HL-60 (cell line): ENCODE results near the gene SASH1.

Experiments
- CTCF ChIP-seq: IDR thresholded peaks from one replicate; pipeline ENCODE4 v1.5.1; 2011; ENCODE audit warnings: low read length, control low read depth, inconsistent platforms; ENCODE audit not compliant: insufficient read depth
- GABPA ChIP-seq: IDR thresholded peaks from 2 replicates; pipeline ENCODE4 v1.6.1; 2012; ENCODE audit warnings: low read depth
- POLR2AphosphoS5 ChIP-seq: IDR thresholded peaks from 2 replicates; pipeline ENCODE4 v1.6.1; 2012; ENCODE audit warnings: low read depth
- REST ChIP-seq: IDR thresholded peaks from 2 replicates; pipeline ENCODE4 v1.6.1; 2012; ENCODE audit warnings: low read depth; ENCODE audit not compliant: insufficient replicate concordance

GRCh38 chr6:148339766-148340165 lies 2.9 kb upstream of the SASH1 start:
- no peak for TF ChIP-seq CTCF
- TF ChIP-seq GABPA: no peak
- no peak for TF ChIP-seq REST
- TF ChIP-seq POLR2AphosphoS5: no peak
